ENCODE data around the gene SLC38A1. TPM values are rescaled to one million over a fixed set of nuclear protein-coding genes. Genes with fewer than 3 reads are reported as not detected.
"Not testable (repeated sequence)": the region's sequence is repeated elsewhere in the genome, so short reads cannot be mapped to it uniquely, and the experiment has no call there.

Gene SLC38A1
- polyA plus RNA-seq, 6 donors from 2014 or later: 282 to 432 (median 343) TPM

- Mint-ChIP-seq H3K27ac (no peak overlapping the region), H3K4me1 (peaks cover 34 to 54% (median 43%) of the 10 kb centered on the region in 3 donors), H3K36me3 (peaks cover 4 to 11% of the 10 kb centered on the region in 2 donors), H3K9me3 (no peaks in the 10 kb centered on the region), H3K27me3 (no peaks in the 10 kb centered on the region), H3K4me3 (no peak overlapping the region)
- ATAC-seq (ENCODE audit: low read depth in 2 of 2) (no peak), DNase-seq (no peak)
These were observed 8.5 kb downstream of the SLC38A1 start for GRCh38 chr12:46260124-46260912.

DNA sequence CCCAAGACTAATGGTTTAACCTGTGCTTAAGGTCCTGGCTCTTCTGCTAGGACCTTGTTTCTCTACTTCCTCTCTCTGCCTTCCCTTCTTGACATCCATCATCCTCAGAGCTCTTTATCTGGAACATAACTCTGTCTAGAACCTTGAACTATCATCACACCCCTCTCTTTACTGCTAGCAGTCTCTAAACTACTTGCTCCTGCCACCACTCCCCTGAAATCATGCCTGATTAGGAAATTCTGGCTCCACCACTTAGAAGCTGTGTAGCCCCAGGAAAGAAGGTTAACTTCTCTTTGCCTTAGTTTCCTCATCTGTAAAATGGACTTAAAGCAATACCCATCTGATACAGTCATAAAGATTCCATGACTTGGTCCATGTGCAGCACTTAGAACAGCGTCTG lies 9.1 kb downstream of the SLC38A1 start:
- Mint-ChIP-seq H3K27me3 (no peaks in the 10 kb centered on the region), H3K9me3 (no peaks in the 10 kb centered on the region), H3K36me3 (peaks cover 4 to 11% of the 10 kb centered on the region in 2 donors), H3K27ac (no peak overlapping the region), H3K4me1 (peaks cover 36 to 55% (median 48%) of the 10 kb centered on the region in 3 donors), H3K4me3 (no peak overlapping the region)
- ATAC-seq (ENCODE audit: low read depth in 2 of 2) (peak; percentile 38 to 42), DNase-seq (no peak)

GRCh38 chr12:46259071-46259470 lies 9.8 kb downstream of the SLC38A1 start:
- Mint-ChIP-seq H3K27ac (peak overlapping the region in 2 of 6 donors; percentile 32 to 81), H3K9me3 (no peaks in the 10 kb centered on the region), H3K36me3 (peaks cover 4 to 11% of the 10 kb centered on the region in 2 donors), H3K27me3 (no peaks in the 10 kb centered on the region), H3K4me1 (peaks cover 36 to 57% (median 47%) of the 10 kb centered on the region in 3 donors), H3K4me3 (no peak overlapping the region)
- ATAC-seq (ENCODE audit: low read depth in 2 of 2) (no peak), DNase-seq (no peak)

DNA sequence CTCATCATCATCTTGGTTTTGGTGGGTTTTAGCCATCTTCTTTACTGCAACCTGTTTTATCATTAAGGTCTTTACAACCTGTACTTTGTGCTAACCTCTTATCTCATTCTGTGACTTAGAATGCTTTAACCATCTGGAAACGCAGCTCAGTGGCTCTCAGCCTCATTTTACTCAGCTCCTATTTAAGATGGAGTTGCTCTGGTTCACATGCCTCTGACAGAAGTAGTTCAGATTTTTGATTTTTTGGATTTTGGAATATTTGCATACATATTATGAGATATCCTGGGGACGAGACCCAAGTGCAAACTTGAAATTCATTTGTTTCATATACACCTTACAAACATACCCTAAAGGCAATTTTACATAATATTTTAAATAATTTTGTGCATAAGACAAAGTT lies 10.7 kb downstream of the SLC38A1 start:
- DNase-seq (no peak), ATAC-seq (ENCODE audit: low read depth in 2 of 2) (no peak)
- Mint-ChIP-seq H3K36me3 (peaks cover 7 to 15% of the 10 kb centered on the region in 2 donors), H3K4me3 (peak overlapping the region in 1 of 8 donors; percentile 12), H3K27me3 (no peaks in the 10 kb centered on the region), H3K9me3 (no peaks in the 10 kb centered on the region), H3K4me1 (peaks cover 38 to 57% (median 45%) of the 10 kb centered on the region in 3 donors), H3K27ac (peak overlapping the region in 3 of 6 donors; percentile 26 to 77 (median 39))

- Mint-ChIP-seq H3K4me1 (peaks cover 40 to 54% (median 42%) of the 10 kb centered on the region in 3 donors), H3K27me3 (no peaks in the 10 kb centered on the region)
These were observed 11.9 kb downstream of the SLC38A1 start for GRCh38 chr12:46256942-46257341.

DNA sequence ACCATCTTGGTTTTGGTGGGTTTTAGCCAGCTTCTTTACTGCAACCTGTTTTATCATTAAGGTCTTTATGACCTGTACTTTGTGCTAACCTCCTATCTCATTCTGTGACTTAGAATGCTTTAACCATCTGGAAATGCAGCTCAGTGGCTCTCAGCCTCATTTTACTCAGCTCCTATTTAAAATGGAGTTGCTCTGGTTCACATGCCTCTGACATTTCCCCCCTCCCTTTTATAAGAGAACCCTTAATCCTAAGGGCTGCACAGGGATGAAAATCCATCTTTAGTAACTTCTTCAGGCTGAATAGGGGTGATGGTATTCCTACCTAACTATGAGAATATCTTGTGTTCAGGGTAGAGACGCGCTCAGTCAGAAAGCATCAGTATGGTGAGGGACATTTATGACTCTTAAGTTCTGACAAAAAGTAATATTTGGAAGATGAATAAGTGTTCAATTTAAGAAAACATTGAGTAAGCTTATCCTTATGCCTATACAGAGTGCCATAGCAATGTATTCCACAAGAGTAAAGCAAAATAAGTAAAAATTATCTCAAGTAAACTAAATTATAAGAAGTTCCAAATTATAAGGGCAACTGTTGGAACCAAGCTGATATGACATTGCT lies 15.2 kb downstream of the SLC38A1 start:
- Mint-ChIP-seq H3K27ac (peak overlapping the region in 5 of 6 donors; percentile 34 to 91 (median 48)), H3K4me3 (no peak overlapping the region), H3K4me1 (peaks cover 52 to 77% (median 65%) of the 10 kb centered on the region in 3 donors), H3K9me3 (peaks cover 0 to 23% (median 5%) of the 10 kb centered on the region in 7 donors), H3K36me3 (peaks cover 27 to 38% of the 10 kb centered on the region in 2 donors), H3K27me3 (no peaks in the 10 kb centered on the region)
- ATAC-seq (ENCODE audit: low read depth in 2 of 2) (no peak), DNase-seq (no peak)

More at GRCh38 chr12:46256942-46257341, 11.9 kb downstream of the SLC38A1 start:
- ATAC-seq (ENCODE audit: low read depth in 2 of 2): no peak
- peak overlapping the region in 5 of 6 donors; percentile 59 to 85 (median 66) for H3K27ac Mint-ChIP-seq
- H3K36me3 Mint-ChIP-seq: peaks cover 15 to 20% of the 10 kb centered on the region in 2 donors
- peak overlapping the region in 6 of 8 donors; percentile 20 to 75 (median 55) for H3K4me3 Mint-ChIP-seq
- no peak for DNase-seq
- peaks cover 0 to 2% (median 0%) of the 10 kb centered on the region in 7 donors for H3K9me3 Mint-ChIP-seq

DNA sequence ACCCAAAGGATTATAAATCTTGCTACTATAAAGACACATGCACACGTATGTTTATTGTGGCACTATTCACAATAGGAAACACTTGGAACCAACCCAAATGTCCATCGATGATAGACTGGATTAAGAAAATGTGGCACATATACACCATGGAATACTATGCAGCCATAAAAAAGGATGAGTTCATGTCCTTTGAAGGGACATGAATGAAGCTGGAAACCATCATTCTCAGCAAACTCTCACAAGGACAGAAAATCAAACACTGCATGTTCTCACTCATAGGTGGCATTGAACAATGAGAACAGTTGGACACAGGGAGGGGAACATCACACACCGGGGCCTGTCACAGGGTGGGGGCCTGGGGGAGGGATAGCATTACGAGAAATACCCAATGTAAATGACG lies 16.8 kb downstream of the SLC38A1 start:
- Mint-ChIP-seq H3K4me3 (peak overlapping the region in 2 of 8 donors; percentile 10 to 11), H3K27ac (peak overlapping the region in 1 of 6 donors; percentile 73), H3K4me1 (peaks cover 58 to 78% (median 71%) of the 10 kb centered on the region in 3 donors), H3K9me3 (peaks cover 9 to 39% (median 21%) of the 10 kb centered on the region in 7 donors), H3K36me3 (peaks cover 43 to 54% of the 10 kb centered on the region in 2 donors)
- not testable (repeated sequence) for DNase-seq; ATAC-seq (ENCODE audit: low read depth in 2 of 2); H3K27me3 Mint-ChIP-seq

- H3K4me1 Mint-ChIP-seq: peaks cover 56 to 81% (median 75%) of the 10 kb centered on the region in 3 donors
These were observed 18.9 kb downstream of the SLC38A1 start for GRCh38 chr12:46249960-46250359.

DNA sequence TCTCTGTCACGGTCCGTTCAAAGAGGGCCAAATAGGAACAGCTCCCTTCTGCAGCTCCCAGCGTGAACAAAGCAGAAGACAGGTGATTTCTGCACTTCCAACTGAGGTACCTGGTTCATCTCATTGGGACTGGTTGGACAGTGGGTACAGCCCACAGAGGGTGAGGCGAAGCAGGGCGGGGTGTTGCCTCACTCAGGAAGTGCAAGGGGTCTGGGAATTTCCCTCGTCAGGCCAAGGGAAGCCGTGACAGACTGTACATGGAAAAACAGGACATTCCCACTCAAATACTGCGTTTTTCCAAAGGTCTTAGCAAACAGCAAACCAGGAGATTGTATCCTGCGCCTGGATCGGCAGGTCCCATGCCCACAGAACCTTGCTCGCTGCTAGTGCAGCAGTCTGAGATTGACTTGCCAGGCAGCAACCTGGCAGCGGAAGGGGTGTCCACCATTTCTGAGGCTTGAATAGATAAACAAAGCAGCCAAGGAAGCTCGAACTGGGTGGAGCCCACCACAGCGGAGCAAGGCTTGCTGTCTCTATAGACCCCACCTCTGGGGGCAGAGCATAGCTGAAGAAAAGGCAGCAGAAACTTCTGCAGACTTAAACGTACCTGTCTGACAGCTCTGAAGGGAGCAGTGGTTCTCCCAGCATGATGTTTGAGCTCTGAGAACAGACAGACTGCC lies 22.7 kb downstream of the SLC38A1 start:
- no peak for DNase-seq
- H3K9me3 Mint-ChIP-seq: peaks cover 10 to 36% (median 20%) of the 10 kb centered on the region in 7 donors
- peaks cover 46 to 60% of the 10 kb centered on the region in 2 donors for H3K36me3 Mint-ChIP-seq
- H3K4me1 Mint-ChIP-seq: peaks cover 68 to 88% (median 83%) of the 10 kb centered on the region in 3 donors
- H3K4me3 Mint-ChIP-seq: peak overlapping the region in 6 of 8 donors; percentile 43 to 77 (median 56)
- peak overlapping the region in 5 of 6 donors; percentile 13 to 80 (median 78) for H3K27ac Mint-ChIP-seq
- ATAC-seq (ENCODE audit: low read depth in 2 of 2): peak in 1 of 2 donors; percentile 32
- H3K27me3 Mint-ChIP-seq: no peaks in the 10 kb centered on the region

More at GRCh38 chr12:46249960-46250359, 18.9 kb downstream of the SLC38A1 start:
- DNase-seq; H3K27me3 Mint-ChIP-seq; ATAC-seq (ENCODE audit: low read depth in 2 of 2): not testable (repeated sequence)
- peaks cover 47 to 52% of the 10 kb centered on the region in 2 donors for H3K36me3 Mint-ChIP-seq
- H3K9me3 Mint-ChIP-seq: peaks cover 9 to 43% (median 23%) of the 10 kb centered on the region in 7 donors
- peak overlapping the region in 4 of 6 donors; percentile 13 to 84 (median 50) for H3K27ac Mint-ChIP-seq
- peak overlapping the region in 5 of 8 donors; percentile 2 to 52 (median 33) for H3K4me3 Mint-ChIP-seq

- Mint-ChIP-seq H3K9me3 (peaks cover 10 to 28% (median 20%) of the 10 kb centered on the region in 7 donors), H3K4me3 (peak overlapping the region in 3 of 8 donors; percentile 1 to 43 (median 28)), H3K36me3 (peaks cover 38 to 56% of the 10 kb centered on the region in 2 donors), H3K27ac (peak overlapping the region; percentile 12 to 83 (median 72)), H3K4me1 (peaks cover 60 to 79% (median 76%) of the 10 kb centered on the region in 3 donors), H3K27me3 (no peaks in the 10 kb centered on the region)
- no peak for DNase-seq
- ATAC-seq (ENCODE audit: low read depth in 2 of 2): no peak
These were observed 23.8 kb downstream of the SLC38A1 start for GRCh38 chr12:46244997-46245396.

DNA sequence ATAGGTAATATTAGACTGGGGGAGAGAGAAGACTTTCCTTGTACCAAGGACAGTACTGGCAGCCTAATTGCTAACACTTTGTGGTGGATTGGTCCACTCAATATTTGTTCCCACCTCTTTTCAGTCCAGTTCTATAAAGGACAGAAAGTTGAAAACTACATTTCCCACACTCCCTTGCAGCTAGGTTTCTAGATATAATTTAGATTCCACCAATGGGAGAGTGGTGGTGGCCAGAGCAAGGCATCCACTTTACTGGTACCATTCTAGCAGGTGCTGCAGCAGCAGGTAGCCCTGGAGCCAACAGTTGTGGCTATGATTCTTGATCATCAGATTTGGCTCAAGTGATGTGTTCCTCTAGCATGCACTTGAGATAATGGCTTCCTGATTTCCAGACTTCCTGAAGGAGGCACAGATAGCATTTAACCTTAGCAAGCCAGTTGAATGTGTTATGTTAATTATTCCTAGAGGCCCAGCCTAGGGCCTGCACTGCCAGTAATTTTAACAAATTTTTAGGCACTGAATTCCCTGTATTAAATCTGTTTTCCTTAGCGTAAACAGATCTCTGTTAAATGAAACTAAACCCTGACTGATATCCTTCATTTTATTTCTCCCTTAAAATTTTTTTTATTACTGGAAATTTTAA lies 24.4 kb downstream of the SLC38A1 start:
- peaks cover 10 to 28% (median 20%) of the 10 kb centered on the region in 7 donors for H3K9me3 Mint-ChIP-seq
- H3K4me3 Mint-ChIP-seq: peak overlapping the region in 5 of 8 donors; percentile 13 to 28 (median 21)
- ATAC-seq (ENCODE audit: low read depth in 2 of 2) (peak in 1 of 2 donors; percentile 15), DNase-seq (no peak)
- no peaks in the 10 kb centered on the region for H3K27me3 Mint-ChIP-seq
- peaks cover 57 to 78% (median 70%) of the 10 kb centered on the region in 3 donors for H3K4me1 Mint-ChIP-seq
- peak overlapping the region in 5 of 6 donors; percentile 5 to 83 (median 79) for H3K27ac Mint-ChIP-seq
- peaks cover 35 to 56% of the 10 kb centered on the region in 2 donors for H3K36me3 Mint-ChIP-seq

DNA sequence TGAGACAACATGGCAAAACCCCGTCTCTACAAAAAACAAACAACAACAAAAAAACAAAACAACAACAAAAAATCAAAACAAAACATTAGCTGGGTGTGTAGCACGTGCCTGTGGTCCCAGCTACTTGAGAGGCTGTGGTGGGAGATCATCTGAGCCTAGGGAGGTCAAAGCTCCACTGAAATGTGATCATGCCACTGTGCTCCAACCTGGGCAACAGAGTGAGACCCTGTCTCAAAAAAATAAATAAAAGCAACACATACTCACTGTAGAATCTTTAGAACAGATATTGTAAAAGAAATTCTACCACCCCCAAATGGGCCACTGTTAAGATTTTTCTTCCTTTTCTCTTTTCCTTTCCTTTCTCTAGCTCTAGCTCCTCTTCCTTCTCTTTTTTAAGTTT lies 26.3 kb downstream of the SLC38A1 start:
- DNase-seq: no peak
- no peak for ATAC-seq (ENCODE audit: low read depth in 2 of 2)
- Mint-ChIP-seq H3K4me1 (peaks cover 52 to 70% (median 66%) of the 10 kb centered on the region in 3 donors), H3K9me3 (peaks cover 2 to 12% (median 6%) of the 10 kb centered on the region in 7 donors), H3K36me3 (peaks cover 25 to 51% of the 10 kb centered on the region in 2 donors), H3K4me3 (no peak overlapping the region), H3K27ac (peak overlapping the region in 4 of 6 donors; percentile 3 to 85 (median 30)), H3K27me3 (no peaks in the 10 kb centered on the region)
